Activated CD4-positive, alpha-beta T cell treated with anti-CD3 and anti-CD28 coated beads, Interleukin-2, amount 10 ng/mL, durations not matched to agents 24 days and 14 days (primary cell): ENCODE measurements around the gene SETD1B. TPM values are rescaled to one million over a fixed set of nuclear protein-coding genes. Genes with fewer than 3 reads are reported as not detected.
"Not testable (repeated sequence)": the region's sequence is repeated elsewhere in the genome, so short reads cannot be mapped to it uniquely, and the experiment has no call there.

ENCODE experiments used
- DNase-seq: peaks from one replicate; pipeline ENCODE4 v3.0.0; 2022
- H3K27ac Mint-ChIP-seq: one replicate; pipeline ENCODE4 v1.8.0; 2022; ENCODE audit warnings: mild to moderate bottlenecking, mixed read lengths
- H3K27me3 Mint-ChIP-seq: one replicate; pipeline ENCODE4 v1.8.0; 2022; ENCODE audit warnings: mixed read lengths
- H3K36me3 Mint-ChIP-seq: one replicate; pipeline ENCODE4 v1.8.0; 2022; ENCODE audit warnings: low read depth, mild to moderate bottlenecking, mixed read lengths
- H3K4me1 Mint-ChIP-seq: one replicate; pipeline ENCODE4 v1.8.0; 2021; ENCODE audit warnings: mixed read lengths
- H3K4me3 Mint-ChIP-seq: one replicate; pipeline ENCODE4 v1.8.0; 2022; ENCODE audit warnings: mild to moderate bottlenecking, moderate library complexity, mixed read lengths
- H3K9me3 Mint-ChIP-seq: one replicate; pipeline ENCODE4 v1.8.0; 2021; ENCODE audit warnings: mixed read lengths
- intact Hi-C: fragments of 100-400 bp; cut with micrococcal nuclease; formaldehyde crosslinking; loops from one replicate; pipeline ENCODE4 v1.15.1; 2023
- total RNA-seq: library from RNA; stranded (reverse); gene quantifications from 2 replicates; pipeline ENCODE4 v1.2.3, GENCODE V29; 2022

Gene SETD1B
- total RNA-seq, 1 donor from 2014 or later = 29.2 TPM

DNA sequence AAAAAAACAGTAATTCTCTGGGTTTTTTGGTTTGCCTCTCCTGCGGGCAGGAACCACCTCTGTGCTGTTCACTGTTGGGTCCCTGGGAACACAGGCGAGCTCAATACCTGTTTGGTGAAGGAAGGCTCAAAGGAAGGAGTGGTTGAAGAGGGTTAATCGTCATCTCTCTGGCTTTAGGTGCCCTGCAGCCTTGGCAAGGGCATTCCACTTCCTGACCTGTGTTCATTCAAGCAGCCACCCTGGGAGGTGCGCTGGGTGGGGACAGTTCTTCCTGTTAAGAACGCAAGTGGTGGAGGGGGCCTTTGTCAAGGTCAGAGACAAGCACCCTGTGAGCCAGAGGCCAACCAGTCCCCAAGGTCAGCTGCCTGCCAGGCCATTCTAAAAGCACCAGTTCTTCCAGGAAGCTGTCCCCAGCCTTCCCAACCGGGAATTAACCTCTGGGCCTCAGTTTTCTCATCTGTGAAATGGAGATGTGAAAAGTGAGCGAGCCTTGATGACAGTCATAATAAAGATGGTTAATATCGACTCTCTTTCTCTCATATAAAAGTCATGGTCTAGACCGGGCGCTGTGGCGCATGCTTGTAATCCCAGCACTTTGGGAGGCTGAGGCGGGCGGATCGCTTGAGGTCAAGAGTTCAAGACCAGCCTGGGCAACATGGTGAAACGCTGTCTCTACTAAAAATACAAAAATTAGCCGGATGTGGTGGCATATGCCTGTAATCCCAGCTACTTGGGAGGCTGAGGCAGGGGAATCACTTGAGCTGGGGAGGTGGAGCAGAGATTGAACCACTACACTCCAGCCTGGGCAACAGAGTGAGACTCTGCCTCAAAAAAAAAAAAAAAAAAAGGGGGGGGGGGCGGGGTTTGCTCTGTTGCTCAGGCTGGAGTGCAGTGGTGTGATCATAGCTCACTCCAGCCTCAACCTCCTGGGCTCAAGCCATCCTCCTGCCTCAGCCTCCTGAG lies 16.5 kb upstream of the SETD1B start:
- peaks cover 78% of the 10 kb centered on the region for H3K4me1 Mint-ChIP-seq
- DNase-seq = peak; percentile 81
- intact Hi-C loops = no loop called here
- peak overlapping the region; percentile 94 for H3K4me3 Mint-ChIP-seq
- peaks cover 62% of the 10 kb centered on the region for H3K36me3 Mint-ChIP-seq
- H3K9me3 Mint-ChIP-seq = no peaks in the 10 kb centered on the region
- H3K27me3 Mint-ChIP-seq = no peaks in the 10 kb centered on the region
- H3K27ac Mint-ChIP-seq = peak overlapping the region; percentile 98

DNA sequence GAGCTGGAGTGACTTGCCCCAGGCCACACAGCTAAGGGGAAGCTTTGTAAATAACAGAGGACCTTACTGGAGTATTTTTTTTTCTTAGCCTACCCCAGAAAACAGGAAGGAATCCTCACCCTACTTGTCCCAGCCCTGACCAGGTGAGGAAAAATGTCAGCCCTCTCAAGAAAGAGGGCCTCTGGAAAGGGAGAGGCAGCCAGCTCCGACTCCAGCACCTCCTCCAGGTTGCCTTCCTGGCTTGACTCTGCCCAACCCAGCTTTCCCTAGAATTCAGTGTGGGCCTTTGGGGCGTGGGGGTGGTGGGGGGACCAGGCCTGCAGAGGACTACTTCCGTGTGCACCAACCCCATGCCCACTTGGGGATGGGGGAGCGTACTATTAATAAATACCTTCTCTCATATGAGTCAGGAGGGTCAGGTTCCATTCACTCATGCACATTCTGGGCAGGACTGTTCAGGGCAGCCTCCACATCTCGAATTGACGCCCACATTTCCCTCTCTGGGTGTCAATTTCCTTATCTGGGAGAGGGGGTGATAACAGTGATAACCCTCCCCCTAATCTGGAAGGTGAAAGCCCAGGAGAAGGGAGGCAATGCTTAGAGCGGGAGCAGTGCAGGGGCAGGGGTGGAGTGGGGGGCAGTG lies 15.5 kb upstream of the SETD1B start:
- peak overlapping the region; percentile 98 for H3K27ac Mint-ChIP-seq
- H3K4me3 Mint-ChIP-seq = peak overlapping the region; percentile 94
- DNase-seq = no peak
- H3K27me3 Mint-ChIP-seq = no peaks in the 10 kb centered on the region
- peaks cover 74% of the 10 kb centered on the region for H3K4me1 Mint-ChIP-seq
- H3K36me3 Mint-ChIP-seq = peaks cover 61% of the 10 kb centered on the region
- intact Hi-C loops = no loop called here
- no peaks in the 10 kb centered on the region for H3K9me3 Mint-ChIP-seq

DNA sequence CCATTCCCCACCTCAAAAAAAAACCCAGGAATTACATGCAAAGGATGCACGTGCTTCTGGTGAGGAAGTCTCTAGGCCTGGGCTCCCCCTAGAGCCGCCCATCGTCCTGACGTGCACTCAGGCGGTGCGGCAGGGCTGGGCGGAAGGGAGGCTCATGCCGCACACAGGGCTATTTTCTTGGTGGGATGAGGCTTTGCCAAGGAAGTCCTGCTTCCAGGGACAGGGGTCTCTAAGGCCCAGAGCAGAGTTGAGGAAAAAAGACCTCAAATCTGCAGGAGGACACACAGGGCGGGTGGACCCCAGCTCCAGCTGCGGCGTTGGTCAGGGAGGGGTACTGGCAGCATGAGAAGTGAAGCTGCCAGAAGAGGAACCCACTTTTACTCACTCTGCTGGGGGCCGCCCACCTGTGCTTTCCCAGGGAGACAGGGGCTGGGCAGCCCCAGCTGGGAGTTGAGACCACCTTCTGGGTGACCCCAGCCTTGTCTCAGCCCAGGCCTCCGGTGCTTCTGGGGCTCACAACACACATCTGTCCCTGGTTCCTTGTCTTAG lies 14.5 kb upstream of the SETD1B start:
- intact Hi-C loops = no loop called here
- H3K4me1 Mint-ChIP-seq = peaks cover 69% of the 10 kb centered on the region
- peak overlapping the region; percentile 94 for H3K4me3 Mint-ChIP-seq
- H3K36me3 Mint-ChIP-seq = peaks cover 57% of the 10 kb centered on the region
- H3K27me3 Mint-ChIP-seq = no peaks in the 10 kb centered on the region
- no peaks in the 10 kb centered on the region for H3K9me3 Mint-ChIP-seq
- peak overlapping the region; percentile 98 for H3K27ac Mint-ChIP-seq
- DNase-seq = peak; percentile 86

DNA sequence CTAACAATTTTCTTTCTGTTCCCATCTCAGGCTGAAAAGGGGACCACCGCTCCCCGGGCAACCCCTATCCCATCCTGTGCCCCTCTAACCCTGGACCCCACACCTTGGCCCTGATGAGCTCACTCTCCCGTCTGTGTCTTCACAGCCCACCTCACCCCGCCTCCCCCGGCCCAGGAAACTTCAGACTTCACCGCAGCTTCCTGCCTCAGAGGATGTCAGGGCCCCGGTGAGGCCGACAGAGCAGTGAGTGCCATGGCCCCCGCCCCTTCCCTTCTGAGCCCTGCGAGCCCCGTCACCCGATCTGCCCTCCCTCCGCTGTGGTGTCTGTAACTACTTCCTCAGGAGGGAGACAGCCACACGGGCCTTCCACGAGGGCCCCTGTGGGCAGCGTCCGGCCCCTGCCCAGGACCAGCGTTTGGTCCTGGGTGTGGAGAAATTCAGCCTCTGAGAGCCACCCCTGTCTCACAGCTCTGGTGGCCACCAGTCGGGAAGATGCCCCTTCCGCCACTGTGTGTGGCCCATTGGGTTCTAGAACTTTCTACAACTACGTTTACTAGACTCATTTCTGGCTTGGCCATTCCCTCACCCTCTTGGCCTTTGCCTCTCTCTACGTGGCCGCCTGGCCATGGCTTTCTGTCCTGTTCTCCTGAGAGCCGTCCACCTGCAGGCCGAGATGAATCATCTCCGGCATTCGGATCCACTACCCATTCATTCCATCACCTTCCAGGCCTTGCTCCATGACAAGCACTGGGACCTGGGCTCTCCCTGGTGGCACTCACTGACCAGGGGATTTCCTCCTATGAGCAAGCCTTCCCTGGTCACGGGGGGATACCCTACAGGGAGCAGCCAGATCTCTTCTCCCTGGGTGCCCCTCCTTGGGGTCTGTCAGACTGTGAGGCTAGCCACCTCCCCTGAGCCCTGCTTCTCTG lies 13.7 kb upstream of the SETD1B start:
- peak; percentile 98 for DNase-seq
- peak overlapping the region; percentile 98 for H3K27ac Mint-ChIP-seq
- H3K9me3 Mint-ChIP-seq = no peaks in the 10 kb centered on the region
- peaks cover 69% of the 10 kb centered on the region for H3K4me1 Mint-ChIP-seq
- intact Hi-C loops = loop anchor here (5.0 to 10.0 kb wide), 2 partner anchors 78 to 1255 kb away; partner anchors contain the start of genes RNF10 and TMEM120B
- H3K36me3 Mint-ChIP-seq = peaks cover 53% of the 10 kb centered on the region
- no peaks in the 10 kb centered on the region for H3K27me3 Mint-ChIP-seq
- peak overlapping the region; percentile 94 for H3K4me3 Mint-ChIP-seq

DNA sequence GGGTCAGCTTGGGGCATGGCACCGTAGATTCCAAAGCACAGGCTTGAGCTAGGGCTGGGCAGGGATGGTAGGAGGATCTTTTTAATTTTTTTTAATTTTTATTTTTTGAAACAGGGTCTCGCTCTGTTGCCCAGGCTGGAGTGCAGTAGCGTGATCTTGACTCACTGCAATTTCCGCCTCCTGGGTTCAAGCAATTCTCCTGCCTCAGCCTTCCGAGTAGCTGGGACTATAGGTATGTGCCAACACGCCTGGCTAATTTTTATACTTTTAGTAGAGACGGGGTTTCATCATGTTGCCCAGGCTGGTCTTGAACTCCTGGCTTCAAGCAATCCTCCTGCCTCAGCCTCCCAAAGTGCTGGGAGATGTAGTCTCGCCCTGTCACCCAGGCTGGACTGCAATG lies 13.0 kb upstream of the SETD1B start:
- Mint-ChIP-seq H3K4me3 (peak overlapping the region; percentile 94), H3K36me3 (peaks cover 54% of the 10 kb centered on the region), H3K4me1 (peaks cover 70% of the 10 kb centered on the region), H3K27ac (peak overlapping the region; percentile 98)
- not testable (repeated sequence) for DNase-seq, H3K27me3 Mint-ChIP-seq, H3K9me3 Mint-ChIP-seq
- intact Hi-C loops = loop anchor here (5.0 to 10.0 kb wide), 2 partner anchors 78 to 1256 kb away; partner anchors contain the start of genes RNF10 and TMEM120B

DNA sequence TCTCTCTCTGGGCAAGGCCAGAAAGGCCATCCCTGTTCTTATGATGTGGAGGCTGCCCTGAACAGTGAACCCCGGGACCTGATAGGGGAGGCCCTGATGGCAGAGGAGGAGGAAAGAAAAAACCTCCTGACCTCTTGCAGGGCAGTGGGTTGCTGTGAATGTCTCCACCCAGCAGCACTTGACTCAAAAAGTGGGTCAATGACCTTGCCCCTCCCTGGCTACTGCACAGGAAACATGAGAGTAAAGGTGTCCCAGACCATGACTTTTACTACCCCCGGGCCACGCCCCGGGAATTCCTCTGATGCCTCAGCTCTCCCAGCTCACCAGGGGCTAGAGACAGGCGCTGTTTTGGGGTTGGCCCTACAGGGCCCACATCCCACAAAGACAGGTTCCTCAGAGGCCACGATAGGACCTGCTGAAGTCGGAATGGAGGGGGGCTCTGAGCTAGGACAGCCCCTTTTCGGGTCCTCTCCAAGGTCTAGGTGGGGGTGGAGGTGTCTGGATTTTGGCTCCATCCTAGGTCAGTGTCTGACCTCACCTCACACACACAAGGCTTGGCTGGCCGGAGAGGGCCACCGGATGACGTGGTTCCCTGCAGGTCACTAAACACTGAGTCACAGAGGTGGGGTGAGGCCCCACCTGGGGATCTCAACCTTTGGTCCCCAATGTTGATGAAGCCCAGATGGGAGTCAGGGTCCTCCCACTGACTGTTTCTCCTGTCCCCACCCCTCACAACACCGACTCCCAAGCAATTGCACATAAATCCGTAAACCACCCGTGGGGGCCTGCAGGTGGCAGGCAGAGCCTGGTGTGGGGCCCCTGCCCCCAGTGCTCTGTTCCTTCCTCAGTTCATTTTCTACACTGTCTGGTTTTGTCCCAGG lies 11.9 kb upstream of the SETD1B start:
- intact Hi-C loops = loop anchor here (5.0 to 10.0 kb wide), 2 partner anchors 80 to 1257 kb away; partner anchors contain the start of genes RNF10 and TMEM120B
- no peaks in the 10 kb centered on the region for H3K9me3 Mint-ChIP-seq

DNA sequence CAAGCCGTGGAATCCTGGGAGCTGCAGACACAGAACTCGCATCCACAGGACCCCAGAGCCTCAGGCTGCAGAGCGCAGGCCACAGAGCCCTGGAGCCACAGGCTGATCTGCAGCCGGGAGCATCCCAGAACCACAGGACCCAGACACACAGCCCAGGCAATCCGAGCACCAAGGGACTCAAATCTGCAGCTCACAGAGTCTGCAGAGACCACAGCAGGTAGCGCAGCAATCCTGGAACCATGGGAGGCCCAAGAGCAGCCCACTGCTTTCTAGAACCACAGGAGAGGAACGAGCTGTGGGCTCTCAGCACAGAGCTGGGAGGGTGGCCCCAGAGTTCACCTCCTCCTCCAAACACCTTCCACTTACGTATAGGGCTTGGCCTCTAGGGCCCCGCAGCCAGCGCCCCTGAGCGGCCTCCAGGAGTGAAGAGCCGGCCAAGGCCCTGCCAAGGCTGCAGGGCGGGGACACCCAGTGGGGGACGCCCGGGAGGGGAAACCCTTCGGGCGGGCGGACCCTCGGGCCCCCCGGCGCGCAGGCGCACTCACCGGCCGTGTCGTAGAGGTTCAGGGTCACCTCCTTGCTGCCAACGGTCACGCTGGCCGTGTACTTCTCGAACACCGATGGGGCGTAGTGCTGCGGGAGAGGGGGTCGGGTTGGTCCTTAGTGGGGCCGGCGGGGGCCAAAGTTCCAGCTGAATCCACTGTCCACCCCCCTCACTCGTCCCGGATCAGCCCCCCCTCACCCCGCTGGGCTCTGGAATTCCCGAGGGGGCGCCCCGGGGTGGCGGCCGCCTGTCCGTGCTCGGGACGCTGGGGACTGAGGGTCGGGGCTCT lies 11.0 kb upstream of the SETD1B start:
- H3K27ac Mint-ChIP-seq = peak overlapping the region; percentile 93
- peak overlapping the region; percentile 94 for H3K4me3 Mint-ChIP-seq
- H3K36me3 Mint-ChIP-seq = peaks cover 47% of the 10 kb centered on the region

More for the DNA sequence above, 11.9 kb upstream of the SETD1B start:
- Mint-ChIP-seq H3K27ac (peak overlapping the region; percentile 93), H3K4me1 (peaks cover 60% of the 10 kb centered on the region), H3K27me3 (no peaks in the 10 kb centered on the region), H3K4me3 (peak overlapping the region; percentile 94), H3K36me3 (peaks cover 48% of the 10 kb centered on the region)
- DNase-seq = peak; percentile 78

DNA sequence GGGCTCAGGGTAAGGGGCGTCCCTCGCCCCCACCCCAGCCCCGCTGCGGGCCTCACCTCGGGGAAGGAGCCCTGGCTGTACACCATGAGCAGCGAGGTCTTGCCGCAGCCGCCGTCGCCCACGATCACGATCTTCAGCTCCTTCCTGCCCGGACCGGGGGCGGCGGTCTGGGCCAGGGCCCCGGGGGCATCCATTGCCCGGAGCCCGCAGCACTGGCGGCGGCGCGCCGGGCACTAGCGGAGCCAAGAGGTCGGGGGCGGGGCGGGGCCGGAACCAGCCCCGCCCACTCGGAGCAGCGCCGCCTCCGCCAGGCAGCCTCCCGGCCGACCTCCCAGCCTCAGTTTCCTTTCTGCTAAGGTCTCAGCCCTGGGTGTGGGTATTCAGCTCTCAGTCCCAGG lies 10.4 kb upstream of the SETD1B start, which contains the start of gene RHOF:
Gene RHOF, minus strand, starts transcription at position 249 of the 398 bp plus-strand sequence. Its CDS starts 55 bp downstream, at position 194.
- DNase-seq = no peak
- H3K4me1 Mint-ChIP-seq = peaks cover 54% of the 10 kb centered on the region
- no peaks in the 10 kb centered on the region for H3K9me3 Mint-ChIP-seq
- H3K27ac Mint-ChIP-seq = peak within 1 kb of the TSS; percentile 93
- peaks cover 44% of the 10 kb centered on the region for H3K36me3 Mint-ChIP-seq
- peak within 1 kb of the TSS; percentile 94 for H3K4me3 Mint-ChIP-seq
- intact Hi-C loops = loop anchor here (1.0 to 10.0 kb wide), 3 partner anchors 11 to 1259 kb away; partner anchors contain the start of genes RNF10 and TMEM120B
- H3K27me3 Mint-ChIP-seq = no peaks in the 10 kb centered on the region

More for the DNA sequence above, 11.0 kb upstream of the SETD1B start:
- Mint-ChIP-seq H3K4me1 (peaks cover 56% of the 10 kb centered on the region), H3K27me3 (no peaks in the 10 kb centered on the region), H3K9me3 (no peaks in the 10 kb centered on the region)
- DNase-seq = peak; percentile 89
- intact Hi-C loops = loop anchor here (1.0 to 10.0 kb wide), 3 partner anchors 11 to 1258 kb away; partner anchors contain the start of genes RNF10 and TMEM120B

DNA sequence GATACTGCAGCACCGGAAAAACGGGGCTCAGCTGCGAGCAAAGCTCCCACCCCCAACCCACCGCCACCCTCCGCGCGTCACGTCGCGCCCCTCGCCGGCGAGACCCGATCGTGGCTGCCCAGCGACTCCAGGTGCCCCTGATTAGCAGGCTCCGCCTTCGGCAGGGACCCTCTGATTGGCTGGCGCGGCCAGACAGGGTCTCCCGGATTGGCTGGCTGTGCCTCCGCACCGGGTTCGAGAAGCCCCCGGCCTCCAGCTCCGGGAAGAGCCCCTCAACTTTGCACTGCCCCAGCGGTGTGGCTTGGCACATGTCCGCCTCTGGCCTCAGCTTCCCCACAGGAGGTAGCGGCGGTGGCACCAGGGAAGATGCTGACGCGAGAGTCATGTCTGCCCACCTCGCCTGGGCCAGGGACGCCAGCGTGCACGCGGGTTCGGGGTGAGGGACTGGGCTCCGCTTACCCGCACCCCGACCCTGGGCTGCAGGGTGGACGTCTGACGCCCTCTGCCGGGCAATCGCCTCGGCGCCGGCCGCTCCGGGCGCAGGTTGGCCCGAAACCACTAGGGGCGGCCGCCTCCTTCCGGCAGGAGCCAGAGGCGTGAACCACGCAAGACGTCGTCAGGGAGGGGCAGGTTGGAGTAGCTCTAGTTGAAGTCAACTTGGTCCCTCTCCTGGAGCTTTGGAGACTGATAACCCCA lies 9.8 kb upstream of the SETD1B start:
- peaks cover 55% of the 10 kb centered on the region for H3K4me1 Mint-ChIP-seq
- peaks cover 49% of the 10 kb centered on the region for H3K36me3 Mint-ChIP-seq
- DNase-seq = peak; percentile 99
- no peaks in the 10 kb centered on the region for H3K27me3 Mint-ChIP-seq
- peak overlapping the region; percentile 94 for H3K4me3 Mint-ChIP-seq
- intact Hi-C loops = loop anchor here (1.0 to 10.0 kb wide), 10 partner anchors 8 to 1259 kb away; partner anchors contain the start of genes ORAI1, PSMD9, RNF10 and TMEM120B
- no peaks in the 10 kb centered on the region for H3K9me3 Mint-ChIP-seq
- peak overlapping the region; percentile 92 for H3K27ac Mint-ChIP-seq

DNA sequence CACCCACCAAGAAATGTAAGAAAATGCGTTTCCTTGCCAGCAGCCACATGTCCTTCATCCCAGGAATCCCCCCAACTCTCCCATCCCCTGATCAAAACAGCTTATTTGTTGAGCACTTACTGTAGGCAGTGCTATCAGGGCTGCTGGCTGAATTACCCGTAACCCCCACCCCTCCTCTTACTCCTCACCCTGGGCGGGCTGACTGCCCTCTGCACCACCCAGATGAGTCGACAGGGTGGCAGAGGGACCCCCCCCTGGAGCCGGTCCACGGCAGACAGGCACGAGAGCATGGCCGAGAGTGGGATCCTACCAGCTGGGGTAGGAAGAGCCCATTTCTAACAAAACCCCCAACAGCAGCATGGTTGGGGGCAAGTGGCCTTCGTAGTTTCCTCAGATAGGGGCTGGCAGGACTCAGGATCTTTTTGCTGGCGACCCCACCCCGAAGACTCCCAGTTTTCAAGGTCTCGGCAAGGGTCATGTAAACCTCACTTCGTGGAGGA lies 9.2 kb upstream of the SETD1B start:
- DNase-seq = no peak
- Mint-ChIP-seq H3K27ac (peak overlapping the region; percentile 92), H3K27me3 (no peaks in the 10 kb centered on the region), H3K36me3 (peaks cover 53% of the 10 kb centered on the region), H3K4me1 (peaks cover 57% of the 10 kb centered on the region), H3K9me3 (no peaks in the 10 kb centered on the region), H3K4me3 (peak overlapping the region; percentile 94)
- intact Hi-C loops = loop anchor here (1.0 to 10.0 kb wide), 10 partner anchors 8 to 1260 kb away; partner anchors contain the start of genes ORAI1, PSMD9, RNF10 and TMEM120B
